ENCODE data around the gene TNRC6C.
A peak's percentile ranks its signal among the peaks of the same experiment; 100 is the strongest.
"Not testable (repeated sequence)": the region's sequence is repeated elsewhere in the genome, so short reads cannot be mapped to it uniquely, and the experiment has no call there.

TNRC6C gene

GRCh38 chr17:77933777-77934398 is 24.6 kb upstream of the TNRC6C start:
- DNase-seq = no peak

- DNase-seq = no peak
Measured at GRCh38 chr17:77935121-77935571, 23.4 kb upstream of the TNRC6C start.

GRCh38 chr17:77935744-77936143 is 22.8 kb upstream of the TNRC6C start:
- DNase-seq = not testable (repeated sequence)

- DNase-seq = no peak
Measured at GRCh38 chr17:77936881-77937280, 21.6 kb upstream of the TNRC6C start.

GRCh38 chr17:77941004-77941403 is 17.5 kb upstream of the TNRC6C start:
- DNase-seq = no peak

GRCh38 chr17:77942112-77942988 is 16.2 kb upstream of the TNRC6C start:
- no peak for DNase-seq

- no peak for DNase-seq
Measured at GRCh38 chr17:77943971-77944370, 14.5 kb upstream of the TNRC6C start.

- no peak for DNase-seq
Measured at GRCh38 chr17:77944390-77945222, 13.9 kb upstream of the TNRC6C start.

- DNase-seq = no peak
Measured at GRCh38 chr17:77946900-77947645, 11.4 kb upstream of the TNRC6C start.

- DNase-seq = no peak
Measured at GRCh38 chr17:77948690-77949114, 9.8 kb upstream of the TNRC6C start.

GRCh38 chr17:77951123-77951522 is 7.4 kb upstream of the TNRC6C start:
- DNase-seq = no peak

GRCh38 chr17:77952368-77952767 is 6.1 kb upstream of the TNRC6C start:
- no peak for DNase-seq

GRCh38 chr17:77957235-77957856 is 1.2 kb upstream of the TNRC6C start:
- DNase-seq = peak; percentile 48 to 55

GRCh38 chr17:77958716-77959125 is 218 bp downstream of the TNRC6C start:
- DNase-seq = no peak

- no peak for DNase-seq
Measured at GRCh38 chr17:77959126-77959925, 823 bp downstream of the TNRC6C start.

GRCh38 chr17:77959926-77960521 is 1.5 kb downstream of the TNRC6C start:
- DNase-seq = no peak

GRCh38 chr17:77961741-77962140 is 3.2 kb downstream of the TNRC6C start:
- DNase-seq = no peak

GRCh38 chr17:77962348-77962747 is 3.8 kb downstream of the TNRC6C start:
- DNase-seq = no peak

GRCh38 chr17:77963441-77963840 is 4.9 kb downstream of the TNRC6C start:
- DNase-seq = peak; percentile 96 to 97

GRCh38 chr17:77965352-77965751 is 6.8 kb downstream of the TNRC6C start:
- DNase-seq = no peak

- no peak for DNase-seq
Measured at GRCh38 chr17:77966476-77966875, 8.0 kb downstream of the TNRC6C start.
